AG04450 (cell line): ENCODE measurements around the gene MARCHF3. TPM values are rescaled to one million over a fixed set of nuclear protein-coding genes. Genes with fewer than 3 reads are reported as not detected.

ENCODE experiments used
- CTCF ChIA-PET: fragments of 300-600, 350-600 bp; formaldehyde crosslinking; extraction: SDS; loops from one replicate; lab custom pipeline; 2022; ENCODE audit warnings: antibody characterized with exemption, inconsistent platforms; lab: Charles Lee
- POLR2A ChIA-PET: fragments of 350-600 bp; formaldehyde crosslinking; extraction: SDS; loops from one replicate; lab custom pipeline; 2021; ENCODE audit warnings: antibody characterized with exemption, inconsistent platforms; lab: Yijun Ruan, JAX
- DNase-seq: peaks from one replicate; pipeline ENCODE4 v3.0.0-alpha.2; 2011; ENCODE audit warnings: low read depth, low spot score
- H3K27ac ChIP-seq: one replicate; pipeline ENCODE4 v1.5.1; 2012; ENCODE audit warnings: low read depth, low read length, control low read depth
- H3K27me3 ChIP-seq: one replicate; pipeline ENCODE4 v1.6.0; 2012; ENCODE audit warnings: low read length; ENCODE audit not compliant: control insufficient read depth, insufficient read depth
- H3K4me3 ChIP-seq: 2 replicates; pipeline ENCODE4 v1.5.1; 2011; ENCODE audit warnings: mild to moderate bottlenecking, low read depth, low read length, control low read depth
- H3K9me3 ChIP-seq: 2 replicates; pipeline ENCODE4 v1.5.1; 2012; ENCODE audit warnings: low read length; ENCODE audit not compliant: control insufficient read depth, insufficient read depth
- CTCF ChIP-seq: IDR thresholded peaks from 2 replicates; pipeline ENCODE4 v1.5.1; 2011; ENCODE audit warnings: low read depth, low read length, control low read depth, inconsistent platforms
- polyA plus RNA-seq: library from polyadenylated mRNA; depleted of rRNA; stranded (reverse); fragments of >200 nt; gene quantifications from 2 replicates; pipeline ENCODE4 v1.2.3, GENCODE V29; 2011

The MARCHF3 gene
- polyA plus RNA-seq, 1 experiment = 6.7 TPM

- no peak for DNase-seq
- Histone ChIP-seq H3K27me3 (no peaks in the 10 kb centered on the region), H3K9me3 (no peaks in the 10 kb centered on the region), H3K4me3 (no peak overlapping the region), H3K27ac (no peak overlapping the region)
- POLR2A ChIA-PET = interaction anchor here (0.7 kb wide), 1 partner anchor 59 kb away, joined by 7 read pairs; no protein-coding TSS in a partner anchor
- CTCF ChIA-PET = no interaction called here
- TF ChIP-seq CTCF = no peak
These were observed 58.8 kb downstream of the MARCHF3 start for GRCh38 chr5:126971455-126972031.

- DNase-seq = no peak
- no peak overlapping the region for H3K27ac ChIP-seq
These were observed 59.8 kb downstream of the MARCHF3 start for GRCh38 chr5:126970517-126971017.

GRCh38 chr5:126969548-126969947 lies 60.8 kb downstream of the MARCHF3 start:
- H3K9me3 ChIP-seq = no peaks in the 10 kb centered on the region
- CTCF ChIA-PET = no interaction called here
- H3K27ac ChIP-seq = no peak overlapping the region
- DNase-seq = no peak
- no peaks in the 10 kb centered on the region for H3K27me3 ChIP-seq
- H3K4me3 ChIP-seq = no peak overlapping the region
- TF ChIP-seq CTCF = no peak
- POLR2A ChIA-PET = no interaction called here

More at GRCh38 chr5:126970517-126971017, 59.8 kb downstream of the MARCHF3 start:
- TF ChIP-seq CTCF = no peak
- Histone ChIP-seq H3K4me3 (no peak overlapping the region), H3K9me3 (no peaks in the 10 kb centered on the region), H3K27me3 (no peaks in the 10 kb centered on the region)
- ChIA-PET POLR2A (no interaction called here), CTCF (no interaction called here)

GRCh38 chr5:126967808-126968466 lies 62.4 kb downstream of the MARCHF3 start:
- no peaks in the 10 kb centered on the region for H3K9me3 ChIP-seq
- no peak for TF ChIP-seq CTCF
- CTCF ChIA-PET = no interaction called here
- POLR2A ChIA-PET = no interaction called here
- H3K4me3 ChIP-seq = no peak overlapping the region
- no peak for DNase-seq
- H3K27ac ChIP-seq = no peak overlapping the region
- H3K27me3 ChIP-seq = no peaks in the 10 kb centered on the region

- POLR2A ChIA-PET = no interaction called here
- no peak overlapping the region for H3K27ac ChIP-seq
- H3K27me3 ChIP-seq = no peaks in the 10 kb centered on the region
- no peaks in the 10 kb centered on the region for H3K9me3 ChIP-seq
- no peak for TF ChIP-seq CTCF
- CTCF ChIA-PET = interaction anchor here (1.0 kb wide), 1 partner anchor 186 kb away, joined by 5 read pairs; no protein-coding TSS in a partner anchor
- H3K4me3 ChIP-seq = no peak overlapping the region
- DNase-seq = no peak
These were observed 64.9 kb downstream of the MARCHF3 start for GRCh38 chr5:126965487-126965886.
